ENCODE measurements around the gene EXOC6B. TPM values are rescaled to one million over a fixed set of nuclear protein-coding genes. Genes with fewer than 3 reads are reported as not detected.
A peak's percentile ranks its signal among the peaks of the same experiment; 100 is the strongest.

Gene EXOC6B
- total RNA-seq, 2 experiments from 2014 or later, result 16.9 to 17.5 TPM

GRCh38 chr2:72138011-72138881, 687.6 kb downstream of the EXOC6B start:
- no peak for TF ChIP-seq CTCF (IDR thresholded peaks at IDR 0.05)
- Mint-ChIP-seq H3K27ac (no peak overlapping the region), H3K4me1 (ENCODE audit: low read depth) (peaks cover 4% of the 10 kb centered on the region), H3K27me3 (peaks cover 19% of the 10 kb centered on the region), H3K4me3 (no peak overlapping the region), H3K36me3 (ENCODE audit: low read depth) (no peaks in the 10 kb centered on the region), H3K9me3 (no peaks in the 10 kb centered on the region)
- DNase-seq, result no peak
- ChIA-PET POLR2A (no interaction called here), CTCF (no interaction called here)
- intact Hi-C loops (cut with DNase I, micrococcal nuclease), result loop anchor here in 1 of 2 experiments (5.0 kb wide), 1 partner anchor 836 kb away; no protein-coding TSS in a partner anchor
- peaks cover 5% of the 10 kb centered on the region in 2 experiments for H3K27me3 ChIP-seq (ENCODE audit: control insufficient read depth in 1 of 2, insufficient read depth in 2 of 2, low read length in 2 of 2)
- no peak overlapping the region for H3K4me3 ChIP-seq (ENCODE audit: low read length)
- H3K9me3 ChIP-seq (ENCODE audit: control insufficient read depth in 1 of 2, insufficient read depth in 1 of 2, low read length in 2 of 2), result peaks cover 0 to 6% of the 10 kb centered on the region in 2 experiments
- H3K4me1 ChIP-seq (ENCODE audit: insufficient read depth, low read length), result peaks cover 5% of the 10 kb centered on the region
- no peak for ATAC-seq (ENCODE audit: poor library complexity)
- no peaks in the 10 kb centered on the region for H3K36me3 ChIP-seq (ENCODE audit: insufficient read depth, low read length)
- no peak overlapping the region for H3K27ac ChIP-seq (ENCODE audit: low read depth in 1 of 2, low read length in 2 of 2)

- Mint-ChIP-seq H3K4me1 (ENCODE audit: low read depth) (peaks cover 4% of the 10 kb centered on the region), H3K9me3 (no peaks in the 10 kb centered on the region), H3K27me3 (peaks cover 19% of the 10 kb centered on the region), H3K27ac (no peak overlapping the region), H3K4me3 (no peak overlapping the region), H3K36me3 (ENCODE audit: low read depth) (no peaks in the 10 kb centered on the region)
- peak; percentile 84 for TF ChIP-seq CTCF (IDR thresholded peaks at IDR 0.05)
- Histone ChIP-seq H3K4me1 (ENCODE audit: insufficient read depth, low read length) (peaks cover 5% of the 10 kb centered on the region), H3K27me3 (ENCODE audit: control insufficient read depth in 1 of 2, insufficient read depth in 2 of 2, low read length in 2 of 2) (peaks cover 1 to 5% of the 10 kb centered on the region in 2 experiments), H3K27ac (ENCODE audit: low read depth in 1 of 2, low read length in 2 of 2) (no peak overlapping the region), H3K36me3 (ENCODE audit: insufficient read depth, low read length) (no peaks in the 10 kb centered on the region), H3K4me3 (ENCODE audit: low read length) (no peak overlapping the region), H3K9me3 (ENCODE audit: control insufficient read depth in 1 of 2, insufficient read depth in 1 of 2, low read length in 2 of 2) (peaks cover 0 to 5% of the 10 kb centered on the region in 2 experiments)
- POLR2A ChIA-PET, result no interaction called here
- peak; percentile 71 for ATAC-seq (ENCODE audit: poor library complexity)
- intact Hi-C loops (cut with DNase I, micrococcal nuclease), result loop anchor here in 1 of 2 experiments (5.0 kb wide), 1 partner anchor 835 kb away; no protein-coding TSS in a partner anchor
- peak in 13 of 14 experiments; percentile 28 to 70 (median 47) for DNase-seq
- CTCF ChIA-PET, result no interaction called here
Observed at GRCh38 chr2:72137498-72138010, 688.3 kb downstream of the EXOC6B start.

GRCh38 chr2:72136933-72137497, 688.8 kb downstream of the EXOC6B start:
- POLR2A ChIA-PET, result no interaction called here
- no peak for TF ChIP-seq CTCF (IDR thresholded peaks at IDR 0.05)
- H3K27ac Mint-ChIP-seq, result no peak overlapping the region
- Histone ChIP-seq H3K36me3 (ENCODE audit: insufficient read depth, low read length) (no peaks in the 10 kb centered on the region), H3K27ac (ENCODE audit: low read depth in 1 of 2, low read length in 2 of 2) (no peak overlapping the region), H3K4me1 (ENCODE audit: insufficient read depth, low read length) (peaks cover 5% of the 10 kb centered on the region), H3K4me3 (ENCODE audit: low read length) (no peak overlapping the region), H3K9me3 (ENCODE audit: control insufficient read depth in 1 of 2, insufficient read depth in 1 of 2, low read length in 2 of 2) (peaks cover 0 to 6% of the 10 kb centered on the region in 2 experiments), H3K27me3 (ENCODE audit: control insufficient read depth in 1 of 2, insufficient read depth in 2 of 2, low read length in 2 of 2) (peaks cover 0 to 5% of the 10 kb centered on the region in 2 experiments)
- H3K36me3 Mint-ChIP-seq (ENCODE audit: low read depth), result no peaks in the 10 kb centered on the region
- intact Hi-C loops (cut with DNase I, micrococcal nuclease), result loop anchor here in 1 of 2 experiments (5.0 kb wide), 1 partner anchor 835 kb away; no protein-coding TSS in a partner anchor
- peaks cover 4% of the 10 kb centered on the region for H3K4me1 Mint-ChIP-seq (ENCODE audit: low read depth)
- CTCF ChIA-PET, result no interaction called here
- ATAC-seq (ENCODE audit: poor library complexity), result no peak
- H3K9me3 Mint-ChIP-seq, result no peaks in the 10 kb centered on the region
- peaks cover 19% of the 10 kb centered on the region for H3K27me3 Mint-ChIP-seq
- no peak for DNase-seq
- H3K4me3 Mint-ChIP-seq, result no peak overlapping the region
